ENCODE data around the gene NLRP6.

GRCh38 chr11:283405-284104 is 5.3 kb downstream of the NLRP6 start:
- no peak for TF ChIP-seq PATZ1 (CRISPR knock-in tag; IDR thresholded peaks at IDR 0.05; ENCODE audit: borderline replicate concordance)
- no peak for TF ChIP-seq CSRNP3 (CRISPR knock-in tag; IDR thresholded peaks at IDR 0.05)
- TF ChIP-seq ZNF70 (CRISPR knock-in tag; IDR thresholded peaks at IDR 0.05), result no peak
- TF ChIP-seq ZNF8 (CRISPR knock-in tag; IDR thresholded peaks at IDR 0.05), result no peak

Measured in SK-N-SH treated with all-trans-retinoic acid at 6 μM for 48 hours (cell line).